ENCODE data around the gene RBM33.

Gene RBM33

GRCh38 chr7:155775691-155776090 is 131.2 kb downstream of the RBM33 start:
- DNase-seq = no peak

GRCh38 chr7:155776606-155777005 is 132.1 kb downstream of the RBM33 start:
- DNase-seq = no peak

GRCh38 chr7:155778349-155778748 is 133.9 kb downstream of the RBM33 start:
- DNase-seq = no peak

- DNase-seq = no peak
These were observed 136.4 kb downstream of the RBM33 start for GRCh38 chr7:155780884-155781283.

GRCh38 chr7:155781433-155781832 is 137.0 kb downstream of the RBM33 start:
- no peak for DNase-seq

GRCh38 chr7:155782466-155782865 is 138.0 kb downstream of the RBM33 start:
- no peak for DNase-seq

GRCh38 chr7:155785536-155785935 is 141.1 kb downstream of the RBM33 start:
- DNase-seq = no peak

- no peak for DNase-seq
These were observed 142.0 kb downstream of the RBM33 start for GRCh38 chr7:155786491-155786890.

GRCh38 chr7:155787171-155787851 is 142.8 kb downstream of the RBM33 start:
- no peak for DNase-seq

- DNase-seq = no peak
These were observed 144.1 kb downstream of the RBM33 start for GRCh38 chr7:155788616-155789000.

- DNase-seq = no peak
These were observed 144.7 kb downstream of the RBM33 start for GRCh38 chr7:155789001-155789725.

- no peak for DNase-seq
These were observed 146.2 kb downstream of the RBM33 start for GRCh38 chr7:155790666-155791065.

- DNase-seq = no peak
These were observed 146.8 kb downstream of the RBM33 start for GRCh38 chr7:155791214-155791737.

GRCh38 chr7:155791836-155792235 is 147.4 kb downstream of the RBM33 start:
- peak in 2 of 3 experiments; percentile 26 to 39 for DNase-seq

- no peak for DNase-seq
These were observed 148.0 kb downstream of the RBM33 start for GRCh38 chr7:155792315-155792960.

- no peak for DNase-seq
These were observed 148.6 kb downstream of the RBM33 start for GRCh38 chr7:155792999-155793560.

GRCh38 chr7:155793720-155794119 is 149.3 kb downstream of the RBM33 start:
- no peak for DNase-seq

GRCh38 chr7:155794196-155794595 is 149.7 kb downstream of the RBM33 start:
- DNase-seq = no peak

- no peak for DNase-seq
These were observed 150.9 kb downstream of the RBM33 start for GRCh38 chr7:155795401-155795800.

GRCh38 chr7:155795951-155796350 is 151.5 kb downstream of the RBM33 start:
- no peak for DNase-seq

GRCh38 chr7:155796381-155797261 is 152.2 kb downstream of the RBM33 start:
- DNase-seq = peak; percentile 27 to 60 (median 45)
